Neural progenitor cell (in vitro differentiated cells): Measurements from ENCODE around the gene NFATC2. TPM values are rescaled to one million over a fixed set of nuclear protein-coding genes. Genes with fewer than 3 reads are reported as not detected.

ENCODE experiments used
- DNase-seq: peaks from one replicate; pipeline ENCODE4 v3.0.0-alpha.2; 2016; ENCODE audit warnings: low spot score
- H2AFZ ChIP-seq: fragments of 200-600 bp; sonication (generic); replicated peaks from 2 replicates; pipeline ENCODE4 v1.6.1; 2016; ENCODE audit warnings: antibody characterized with exemption
- H3F3A ChIP-seq: fragments of 200-600 bp; sonication (generic); 2 replicates; pipeline ENCODE4 v1.6.1; 2016; ENCODE audit warnings: antibody characterized with exemption, low read depth
- H3K27ac ChIP-seq: fragments of 200-600 bp; sonication (generic); 2 replicates; pipeline ENCODE4 v1.5.1; 2016; ENCODE audit warnings: mild to moderate bottlenecking
- H3K27me3 ChIP-seq: fragments of 200-600 bp; sonication (generic); 2 replicates; pipeline ENCODE4 v1.6.1; 2016; ENCODE audit warnings: mild to moderate bottlenecking, moderate library complexity
- H3K36me3 ChIP-seq: fragments of 200-600 bp; sonication (generic); 2 replicates; pipeline ENCODE4 v1.5.1; 2016
- H3K4me1 ChIP-seq: fragments of 200-600 bp; sonication (generic); 2 replicates; pipeline ENCODE4 v1.6.1; 2016; ENCODE audit warnings: mixed run types
- H3K4me2 ChIP-seq: fragments of 200-600 bp; sonication (generic); 2 replicates; pipeline ENCODE4 v1.6.1; 2016
- H3K4me3 ChIP-seq: fragments of 200-600 bp; sonication (generic); 2 replicates; pipeline ENCODE4 v1.5.1; 2016
- H3K79me2 ChIP-seq: fragments of 200-600 bp; sonication (generic); 2 replicates; pipeline ENCODE4 v1.6.1; 2016; ENCODE audit warnings: low read depth
- H3K9ac ChIP-seq: fragments of 200-600 bp; sonication (generic); 2 replicates; pipeline ENCODE4 v1.6.1; 2016
- H3K9me3 ChIP-seq: fragments of 200-600 bp; sonication (generic); 2 replicates; pipeline ENCODE4 v1.5.1; 2016; ENCODE audit warnings: low read depth
- H4K20me1 ChIP-seq: fragments of 200-600 bp; sonication (generic); 2 replicates; pipeline ENCODE4 v1.6.1; 2016; ENCODE audit warnings: low read depth
- H3K27ac Mint-ChIP-seq: 3 replicates; pipeline ENCODE4 v1.8.0; 2021; ENCODE audit warnings: mixed read lengths
- H3K27me3 Mint-ChIP-seq: 2 replicates; pipeline ENCODE4 v1.8.0; 2022; ENCODE audit warnings: low read depth, mild to moderate bottlenecking, inconsistent platforms, moderate library complexity, mixed read lengths; ENCODE audit not compliant: insufficient read depth
- H3K36me3 Mint-ChIP-seq: 3 replicates; pipeline ENCODE4 v1.8.0; 2021; ENCODE audit warnings: mixed read lengths
- H3K4me1 Mint-ChIP-seq: 3 replicates; pipeline ENCODE4 v1.8.0; 2021; ENCODE audit warnings: mixed read lengths
- H3K4me3 Mint-ChIP-seq: 3 replicates; pipeline ENCODE4 v1.8.0; 2021; ENCODE audit warnings: mild to moderate bottlenecking, moderate library complexity, mixed read lengths
- H3K9me3 Mint-ChIP-seq: 3 replicates; pipeline ENCODE4 v1.8.0; 2020; ENCODE audit warnings: mixed read lengths
- CTCF ChIP-seq: fragments of 200-600 bp; sonication (generic); IDR thresholded peaks from 2 replicates; pipeline ENCODE4 v1.5.1; 2017; ENCODE audit warnings: antibody characterized with exemption, mild to moderate bottlenecking
- EZH2 ChIP-seq: fragments of 200-600 bp; sonication (generic); IDR thresholded peaks from 2 replicates; pipeline ENCODE4 v1.6.1; 2017; ENCODE audit warnings: antibody characterized with exemption, mild to moderate bottlenecking, moderate library complexity
- EZH2phosphoT487 ChIP-seq: fragments of 200-600 bp; sonication (generic); IDR thresholded peaks from 2 replicates; pipeline ENCODE4 v1.6.1; 2017; ENCODE audit warnings: antibody characterized with exemption
- total RNA-seq: library from RNA; depleted of rRNA; stranded (reverse); fragments of >200 nt; gene quantifications from 2 replicates; pipeline ENCODE4 v1.2.3, GENCODE V29; 2015; ENCODE audit warnings: low replicate concordance

The NFATC2 gene
- total RNA-seq, 1 donor from 2014 or later = 0.19 TPM

- no peaks in the 10 kb centered on the region for H3K4me1 Mint-ChIP-seq
- Histone ChIP-seq H3K79me2 (no peaks in the 10 kb centered on the region), H3K4me1 (no peaks in the 10 kb centered on the region), H3K36me3 (no peaks in the 10 kb centered on the region), H3K9ac (no peak overlapping the region), H3K4me2 (no peak overlapping the region), H3K27me3 (no peaks in the 10 kb centered on the region), H4K20me1 (no peaks in the 10 kb centered on the region), H2AFZ (no peak overlapping the region), H3F3A (no peaks in the 10 kb centered on the region), H3K9me3 (no peaks in the 10 kb centered on the region), H3K27ac (no peak overlapping the region), H3K4me3 (no peak overlapping the region)
- H3K27me3 Mint-ChIP-seq = peaks cover 8% of the 10 kb centered on the region
- H3K4me3 Mint-ChIP-seq = no peak overlapping the region
- no peak for DNase-seq
- H3K36me3 Mint-ChIP-seq = no peaks in the 10 kb centered on the region
- H3K27ac Mint-ChIP-seq = no peak overlapping the region
- no peak for TF ChIP-seq EZH2
- TF ChIP-seq CTCF = no peak
- no peaks in the 10 kb centered on the region for H3K9me3 Mint-ChIP-seq
Measured at GRCh38 chr20:51354769-51355319, 187.7 kb downstream of the NFATC2 start.

GRCh38 chr20:51354191-51354768 is 188.2 kb downstream of the NFATC2 start:
- H3F3A ChIP-seq = no peaks in the 10 kb centered on the region
- Mint-ChIP-seq H3K4me3 (no peak overlapping the region), H3K36me3 (no peaks in the 10 kb centered on the region), H3K9me3 (no peaks in the 10 kb centered on the region), H3K27ac (no peak overlapping the region), H3K27me3 (peaks cover 8% of the 10 kb centered on the region), H3K4me1 (no peaks in the 10 kb centered on the region)
- no peaks in the 10 kb centered on the region for H4K20me1 ChIP-seq
- H3K9ac ChIP-seq = no peak overlapping the region
- TF ChIP-seq EZH2phosphoT487 = no peak
- TF ChIP-seq EZH2 = no peak
- TF ChIP-seq CTCF = no peak
- no peaks in the 10 kb centered on the region for H3K36me3 ChIP-seq
- no peak overlapping the region for H3K27ac ChIP-seq
- no peaks in the 10 kb centered on the region for H3K79me2 ChIP-seq
- H3K27me3 ChIP-seq = no peaks in the 10 kb centered on the region
- no peaks in the 10 kb centered on the region for H3K4me1 ChIP-seq
- no peak overlapping the region for H3K4me2 ChIP-seq
- no peak overlapping the region for H3K4me3 ChIP-seq
- H3K9me3 ChIP-seq = no peaks in the 10 kb centered on the region
- no peak overlapping the region for H2AFZ ChIP-seq
- no peak for DNase-seq

- Mint-ChIP-seq H3K4me1 (no peaks in the 10 kb centered on the region), H3K27me3 (peaks cover 8% of the 10 kb centered on the region), H3K27ac (no peak overlapping the region), H3K4me3 (no peak overlapping the region), H3K36me3 (no peaks in the 10 kb centered on the region), H3K9me3 (no peaks in the 10 kb centered on the region)
- Histone ChIP-seq H3K4me1 (no peaks in the 10 kb centered on the region), H2AFZ (no peak overlapping the region), H3K27me3 (no peaks in the 10 kb centered on the region), H3K4me2 (no peak overlapping the region), H3K9me3 (no peaks in the 10 kb centered on the region), H3K4me3 (no peak overlapping the region), H3K79me2 (no peaks in the 10 kb centered on the region), H3F3A (no peaks in the 10 kb centered on the region), H3K36me3 (no peaks in the 10 kb centered on the region), H3K27ac (no peak overlapping the region), H3K9ac (no peak overlapping the region), H4K20me1 (no peaks in the 10 kb centered on the region)
- DNase-seq = no peak
- TF ChIP-seq EZH2phosphoT487 (no peak), EZH2 (no peak), CTCF (no peak)
Measured at GRCh38 chr20:51353491-51353890, 189.0 kb downstream of the NFATC2 start.
